Colonic mucosa (tissue), 4 donors: ENCODE data around the gene EMX1. TPM values are rescaled to one million over a fixed set of nuclear protein-coding genes. Genes with fewer than 3 reads are reported as not detected.

ENCODE experiments used
- DNase-seq: peaks from one replicate; pipeline ENCODE4 v3.0.0-alpha.2; 2020
- H3K27ac ChIP-seq: fragments of 200-600 bp; one replicate; pipeline ENCODE4 v1.8.0; 2021
- H3K27me3 ChIP-seq: fragments of 200-600 bp; one replicate; pipeline ENCODE4 v1.8.0; 2021
- H3K36me3 ChIP-seq: fragments of 200-600 bp; one replicate; pipeline ENCODE4 v1.8.0; 2021
- H3K4me1 ChIP-seq: fragments of 200-600 bp; one replicate; pipeline ENCODE4 v1.8.0; 2021; ENCODE audit warnings: mild to moderate bottlenecking
- H3K4me3 ChIP-seq: fragments of 200-600 bp; one replicate; pipeline ENCODE4 v1.8.0; 2021
- H3K9ac ChIP-seq, 2 donors: one replicate each; pipeline ENCODE4 v1.7.0; 2013; ENCODE audit warnings: control low read depth in 2 of 2, low read depth in 2 of 2, low read length in 2 of 2
- H3K9me3 ChIP-seq: fragments of 200-600 bp; one replicate; pipeline ENCODE4 v1.8.0; 2021
- CTCF ChIP-seq: fragments of 200-600 bp; IDR thresholded peaks from one replicate; pipeline ENCODE4 v1.8.0; 2022; ENCODE audit warnings: antibody characterized with exemption, mild to moderate bottlenecking
- intact Hi-C: fragments of 100-400 bp; cut with DNase I; formaldehyde crosslinking; loops from one replicate; pipeline ENCODE4 v1.14.1; 2022
- total RNA-seq, 2 donors: library from RNA; stranded (reverse); fragmentation: NEBNext Ultra II Directional in 1 of 2; extraction: Animal tissue kit (Norgen Biotek cat#: 25700) in 1 of 2; gene quantifications; one replicate each; pipeline ENCODE4 v1.2.1, GENCODE V29; 2021
- donor health status: healthy.
- donor health status: DM: no; HTN: no; CAD: no.
- donor health status: DM: no; HTN: no; CAD: no.

The EMX1 gene
- total RNA-seq, 2 donors from 2014 or later, result 1.1 to 2.0 TPM

GRCh38 chr2:72924353-72925240 is 7.3 kb downstream of the EMX1 start:
- H3K4me1 ChIP-seq, result peaks cover 20% of the 10 kb centered on the region
- TF ChIP-seq CTCF, result no peak
- H3K27ac ChIP-seq, result no peak overlapping the region
- intact Hi-C loops, result no loop called here
- H3K9me3 ChIP-seq, result no peaks in the 10 kb centered on the region
- no peaks in the 10 kb centered on the region for H3K36me3 ChIP-seq
- H3K27me3 ChIP-seq, result peaks cover 90% of the 10 kb centered on the region
- no peak overlapping the region for H3K4me3 ChIP-seq
- no peak overlapping the region for H3K9ac ChIP-seq
- DNase-seq, result no peak

GRCh38 chr2:72925328-72925943 is 8.1 kb downstream of the EMX1 start:
- H3K9ac ChIP-seq, result no peak overlapping the region
- peaks cover 15% of the 10 kb centered on the region for H3K4me1 ChIP-seq
- no peak overlapping the region for H3K27ac ChIP-seq
- no peak overlapping the region for H3K4me3 ChIP-seq
- TF ChIP-seq CTCF, result no peak
- no peak for DNase-seq
- peaks cover 81% of the 10 kb centered on the region for H3K27me3 ChIP-seq
- H3K9me3 ChIP-seq, result no peaks in the 10 kb centered on the region
- no peaks in the 10 kb centered on the region for H3K36me3 ChIP-seq
- intact Hi-C loops, result no loop called here

GRCh38 chr2:72926368-72926767 is 9.0 kb downstream of the EMX1 start:
- DNase-seq, result no peak
- Histone ChIP-seq H3K4me1 (peaks cover 10% of the 10 kb centered on the region), H3K27me3 (peaks cover 72% of the 10 kb centered on the region), H3K27ac (no peak overlapping the region), H3K4me3 (no peak overlapping the region), H3K9me3 (no peaks in the 10 kb centered on the region), H3K9ac (no peak overlapping the region), H3K36me3 (no peaks in the 10 kb centered on the region)
- intact Hi-C loops, result no loop called here
- no peak for TF ChIP-seq CTCF

- no peaks in the 10 kb centered on the region for H3K36me3 ChIP-seq
- H3K9ac ChIP-seq, result no peak overlapping the region
- no peak overlapping the region for H3K27ac ChIP-seq
- no peak for DNase-seq
- no peak overlapping the region for H3K4me3 ChIP-seq
- H3K27me3 ChIP-seq, result peaks cover 67% of the 10 kb centered on the region
- no peaks in the 10 kb centered on the region for H3K9me3 ChIP-seq
- H3K4me1 ChIP-seq, result peaks cover 10% of the 10 kb centered on the region
- TF ChIP-seq CTCF, result no peak
- intact Hi-C loops, result no loop called here
These were observed 9.6 kb downstream of the EMX1 start for GRCh38 chr2:72926811-72927465.

- DNase-seq, result no peak
- Histone ChIP-seq H3K4me3 (no peak overlapping the region), H3K27me3 (peaks cover 58% of the 10 kb centered on the region), H3K4me1 (peaks cover 10% of the 10 kb centered on the region), H3K27ac (no peak overlapping the region), H3K9me3 (no peaks in the 10 kb centered on the region), H3K36me3 (no peaks in the 10 kb centered on the region), H3K9ac (no peak overlapping the region)
- TF ChIP-seq CTCF, result no peak
- intact Hi-C loops, result no loop called here
These were observed 10.6 kb downstream of the EMX1 start for GRCh38 chr2:72927619-72928550.
